HG03469 (cell line): Measurements from ENCODE around the gene DPP7.

ENCODE experiments used
- ATAC-seq: cut with Tn5 transposase; IDR thresholded peaks from one replicate; pipeline ENCODE4 v1.9.1; 2021; ENCODE audit warnings: mild to moderate bottlenecking, moderate library complexity, moderate number of reproducible peaks; ENCODE audit not compliant: unreplicated experiment

Gene DPP7

DNA sequence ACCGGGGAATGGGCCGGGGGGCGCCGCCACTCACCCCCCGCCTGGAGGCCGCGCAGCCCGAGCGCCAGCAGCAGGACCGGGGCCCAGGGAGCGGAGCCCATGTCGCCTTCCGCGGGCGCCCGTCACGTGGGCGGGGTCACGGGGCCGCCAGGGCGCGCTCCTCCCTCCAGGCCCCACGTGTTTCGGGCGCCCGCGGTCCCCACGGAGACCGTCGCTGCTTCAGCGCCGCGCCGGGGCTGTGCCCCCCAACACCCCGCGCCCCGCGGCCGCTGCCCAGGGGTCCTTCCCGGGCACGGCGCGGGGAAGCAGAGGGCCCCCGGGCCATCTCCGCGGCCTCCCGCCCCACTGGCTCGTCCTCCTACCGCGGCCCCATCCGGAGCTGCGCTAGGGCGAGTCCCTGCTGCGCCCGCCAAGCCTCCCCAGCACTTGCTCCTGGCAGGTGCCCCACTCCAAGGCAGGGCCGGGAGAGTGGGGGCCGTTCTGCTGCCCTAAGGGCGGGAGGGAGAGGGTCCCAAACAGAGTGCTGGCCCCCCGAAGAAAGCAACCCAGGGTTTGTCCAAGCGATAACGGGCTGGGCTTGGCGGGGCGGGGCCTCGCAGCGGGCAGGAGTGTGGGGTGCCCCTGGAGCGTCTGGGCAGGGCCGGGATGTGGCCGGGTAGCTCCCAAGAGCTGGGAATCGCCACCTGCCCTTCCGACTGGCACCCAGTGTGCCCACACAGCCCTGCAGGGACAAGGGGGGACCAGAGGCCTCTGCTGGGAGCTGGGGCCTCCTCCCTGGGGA lies at the start of gene DPP7:
Gene DPP7 (minus strand): TSS at position 121 of the 781 bp plus-strand sequence. CDS start 20 bp downstream, at position 101.
- ATAC-seq: peak; percentile 49

DNA sequence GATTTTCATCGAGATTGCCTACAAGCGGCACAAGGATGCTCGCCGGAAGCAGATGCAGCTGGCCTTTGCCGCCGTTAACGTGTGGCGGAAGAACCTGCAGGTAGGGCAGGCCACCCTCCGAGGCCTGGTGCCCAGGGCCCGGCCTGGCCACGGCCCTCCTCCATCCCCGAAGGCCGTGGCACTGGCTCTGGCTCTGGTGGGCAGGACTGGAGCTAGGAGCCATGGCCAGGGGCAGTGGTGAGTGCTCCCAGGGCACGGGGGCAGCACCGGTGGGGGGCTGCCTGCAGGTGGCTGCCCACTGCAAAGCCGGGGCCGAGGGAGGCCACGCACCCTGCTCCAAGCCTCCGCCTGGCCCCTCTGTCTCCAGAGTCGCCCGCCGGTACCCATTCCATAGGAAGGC lies 49.3 kb upstream of the DPP7 start:
- ATAC-seq: no peak

DNA sequence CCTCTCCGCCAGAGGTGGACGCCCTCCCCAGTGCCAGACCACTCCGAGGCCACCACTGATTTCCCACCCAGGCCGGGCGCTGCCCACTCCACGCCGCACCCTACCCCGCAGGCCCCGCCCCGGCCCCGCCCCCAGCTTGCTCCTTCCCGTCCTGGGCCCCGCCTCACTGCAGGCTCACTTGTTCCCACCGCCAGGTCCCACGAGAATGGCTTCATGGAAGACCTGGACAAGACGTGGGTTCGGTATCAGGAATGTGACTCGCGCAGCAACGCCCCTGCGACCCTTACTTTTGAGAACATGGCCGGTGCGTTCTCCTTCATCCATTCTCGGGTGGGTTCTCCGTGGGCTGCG lies 48.8 kb upstream of the DPP7 start:
- no peak for ATAC-seq

DNA sequence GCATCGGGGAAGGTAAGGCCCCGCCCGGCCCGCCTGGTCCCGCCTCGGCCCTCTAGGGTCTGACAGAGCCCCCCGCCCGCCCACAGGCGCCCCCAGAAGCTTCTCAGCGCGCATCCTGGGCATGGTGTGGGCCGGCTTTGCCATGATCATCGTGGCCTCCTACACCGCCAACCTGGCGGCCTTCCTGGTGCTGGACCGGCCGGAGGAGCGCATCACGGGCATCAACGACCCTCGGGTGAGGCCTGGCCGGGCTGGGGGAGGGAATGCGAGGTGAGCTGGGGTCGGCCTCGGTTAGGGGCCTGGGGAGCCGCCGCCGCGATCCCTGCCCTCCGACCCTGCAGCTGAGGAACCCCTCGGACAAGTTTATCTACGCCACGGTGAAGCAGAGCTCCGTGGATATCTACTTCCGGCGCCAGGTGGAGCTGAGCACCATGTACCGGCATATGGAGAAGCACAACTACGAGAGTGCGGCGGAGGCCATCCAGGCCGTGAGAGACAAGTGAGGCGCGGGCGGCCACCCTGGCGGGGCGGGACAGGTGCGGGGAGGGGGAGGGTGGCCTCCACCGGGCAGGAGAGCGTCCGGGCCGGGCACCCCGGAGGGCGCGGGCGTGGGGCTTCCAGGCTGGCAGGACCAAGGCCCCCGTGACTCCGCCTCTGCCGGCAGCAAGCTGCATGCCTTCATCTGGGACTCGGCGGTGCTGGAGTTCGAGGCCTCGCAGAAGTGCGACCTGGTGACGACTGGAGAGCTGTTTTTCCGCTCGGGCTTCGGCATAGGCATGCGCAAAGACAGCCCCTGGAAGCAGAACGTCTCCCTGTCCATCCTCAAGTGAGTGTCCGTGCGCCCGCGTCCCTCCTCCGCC lies 48.2 kb upstream of the DPP7 start:
- no peak for ATAC-seq

DNA sequence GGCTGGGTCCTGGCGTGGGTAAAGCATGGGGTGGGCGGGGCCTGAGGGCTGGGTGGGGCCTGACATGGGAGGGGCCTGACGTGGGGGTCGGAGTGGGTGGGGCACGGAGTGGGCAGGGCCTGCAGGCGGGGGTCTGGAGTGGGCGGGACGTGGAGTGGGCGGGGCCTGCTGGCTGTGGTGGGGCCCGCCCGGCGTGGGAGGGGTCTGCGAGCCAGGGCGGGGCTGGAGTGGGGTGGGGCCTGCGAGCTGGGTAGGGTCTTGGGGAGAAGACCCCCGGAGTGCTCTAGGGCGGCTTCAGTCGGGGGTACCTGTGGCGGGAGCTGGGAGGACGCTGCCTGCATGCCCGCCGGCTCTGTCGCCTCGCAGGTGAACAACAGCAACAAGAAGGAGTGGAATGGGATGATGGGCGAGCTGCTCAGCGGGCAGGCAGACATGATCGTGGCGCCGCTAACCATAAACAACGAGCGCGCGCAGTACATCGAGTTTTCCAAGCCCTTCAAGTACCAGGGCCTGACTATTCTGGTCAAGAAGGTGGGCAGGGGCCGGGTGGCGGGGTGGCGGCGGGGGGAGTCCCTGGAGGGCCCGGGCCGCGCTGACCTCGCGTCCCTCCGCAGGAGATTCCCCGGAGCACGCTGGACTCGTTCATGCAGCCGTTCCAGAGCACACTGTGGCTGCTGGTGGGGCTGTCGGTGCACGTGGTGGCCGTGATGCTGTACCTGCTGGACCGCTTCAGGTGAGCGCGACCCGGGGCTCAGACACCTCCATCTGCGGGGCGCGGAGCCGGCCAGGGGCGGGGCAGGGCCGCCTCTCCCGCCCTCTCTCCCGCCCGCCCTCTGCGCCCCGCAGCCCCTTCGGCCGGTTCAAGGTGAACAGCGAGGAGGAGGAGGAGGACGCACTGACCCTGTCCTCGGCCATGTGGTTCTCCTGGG lies 47.3 kb upstream of the DPP7 start:
- no peak for ATAC-seq

DNA sequence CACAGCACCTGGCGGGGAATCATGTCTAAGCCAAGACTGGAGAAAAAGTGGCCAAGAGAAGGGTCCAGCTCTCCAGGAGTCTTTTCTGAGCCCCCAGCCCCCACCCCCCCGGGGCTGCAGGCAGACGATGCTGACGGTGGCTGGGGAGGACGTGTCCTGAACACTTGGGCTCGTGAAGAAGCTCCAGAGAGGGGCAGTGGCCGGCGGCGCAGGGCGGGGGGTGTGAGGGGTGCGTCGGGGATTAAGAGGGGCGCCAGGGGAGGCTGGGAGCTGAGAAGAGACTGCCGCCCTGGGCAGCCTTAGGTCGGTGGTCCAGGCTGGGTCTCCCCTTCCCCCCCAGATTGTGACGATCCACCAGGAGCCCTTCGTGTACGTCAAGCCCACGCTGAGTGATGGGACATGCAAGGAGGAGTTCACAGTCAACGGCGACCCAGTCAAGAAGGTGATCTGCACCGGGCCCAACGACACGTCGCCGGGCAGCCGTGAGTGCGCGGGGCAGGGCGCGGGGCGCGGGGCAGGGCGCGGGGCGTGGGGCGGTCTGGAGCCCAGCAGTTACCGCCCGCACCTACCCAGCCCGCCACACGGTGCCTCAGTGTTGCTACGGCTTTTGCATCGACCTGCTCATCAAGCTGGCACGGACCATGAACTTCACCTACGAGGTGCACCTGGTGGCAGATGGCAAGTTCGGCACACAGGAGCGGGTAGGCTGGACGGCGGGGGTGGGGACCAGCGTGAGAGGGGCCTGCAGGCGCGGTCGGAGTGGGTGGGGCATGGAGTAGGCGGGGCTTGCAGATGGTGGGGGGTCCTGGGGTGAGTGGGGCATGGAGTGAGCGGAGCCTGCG lies 46.4 kb upstream of the DPP7 start:
- no peak for ATAC-seq

DNA sequence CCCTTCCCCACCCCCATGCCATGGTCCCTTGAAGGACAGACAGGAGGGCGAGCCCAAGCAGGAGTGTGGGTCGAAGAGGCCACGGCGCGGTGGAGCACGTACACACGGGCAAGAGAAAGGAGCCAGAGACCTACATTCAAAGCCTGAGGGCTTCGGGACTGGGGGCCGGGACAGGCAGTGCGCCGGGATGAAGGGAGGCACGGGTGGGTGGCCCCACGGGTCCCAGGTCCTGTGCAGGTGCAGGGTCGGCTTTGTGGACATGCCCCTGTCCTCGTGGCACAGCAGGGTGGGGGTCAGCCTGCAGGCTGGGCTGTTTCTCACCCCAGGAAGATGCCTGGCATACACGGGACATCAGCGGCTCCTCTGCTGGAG lies 45.5 kb upstream of the DPP7 start:
- no peak for ATAC-seq

DNA sequence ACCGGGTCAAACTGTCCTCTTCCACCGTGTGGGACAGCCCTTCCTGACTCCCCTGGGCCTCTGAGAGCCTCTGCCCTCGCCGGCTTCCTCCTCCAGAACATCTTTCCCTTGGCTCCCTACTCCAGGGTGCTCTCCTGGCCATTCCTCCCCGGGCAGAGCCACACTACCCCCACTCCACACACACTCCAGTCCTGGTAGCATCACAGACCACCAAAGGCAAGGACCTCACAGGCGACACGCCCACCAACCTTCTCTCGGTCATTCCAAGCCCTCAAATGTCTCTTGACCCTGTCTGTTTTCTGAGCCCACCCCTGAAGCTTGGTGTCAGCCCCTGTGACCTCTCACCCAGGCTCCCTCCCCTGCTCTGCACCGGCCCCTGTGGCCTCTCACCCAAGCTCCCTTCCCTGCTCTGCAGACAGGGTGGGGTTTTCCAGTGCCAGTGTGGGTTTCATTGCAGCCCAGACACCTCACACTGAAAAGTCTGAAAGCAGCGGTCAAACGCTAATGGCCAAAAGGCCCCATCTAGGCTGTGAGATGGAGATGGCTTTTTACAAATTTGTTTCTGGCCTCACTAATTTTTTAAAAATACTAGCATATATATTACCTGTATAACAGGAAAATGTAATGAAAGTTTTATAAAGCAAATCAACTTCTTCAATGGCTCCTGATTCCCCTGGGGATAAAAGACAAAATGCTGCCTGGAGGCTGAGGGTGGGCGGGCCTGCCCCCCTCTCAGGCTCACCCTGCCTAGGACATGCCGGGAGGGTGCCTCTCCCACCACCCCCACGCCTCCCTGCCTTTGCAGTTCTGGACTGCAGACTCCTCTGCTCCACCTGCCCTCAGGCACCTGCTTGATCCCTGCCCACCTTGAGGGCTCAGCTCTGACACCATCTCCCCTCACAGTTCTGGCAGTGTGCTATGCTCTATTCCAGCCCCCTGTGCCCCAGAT lies 44.8 kb upstream of the DPP7 start:
- no peak for ATAC-seq

DNA sequence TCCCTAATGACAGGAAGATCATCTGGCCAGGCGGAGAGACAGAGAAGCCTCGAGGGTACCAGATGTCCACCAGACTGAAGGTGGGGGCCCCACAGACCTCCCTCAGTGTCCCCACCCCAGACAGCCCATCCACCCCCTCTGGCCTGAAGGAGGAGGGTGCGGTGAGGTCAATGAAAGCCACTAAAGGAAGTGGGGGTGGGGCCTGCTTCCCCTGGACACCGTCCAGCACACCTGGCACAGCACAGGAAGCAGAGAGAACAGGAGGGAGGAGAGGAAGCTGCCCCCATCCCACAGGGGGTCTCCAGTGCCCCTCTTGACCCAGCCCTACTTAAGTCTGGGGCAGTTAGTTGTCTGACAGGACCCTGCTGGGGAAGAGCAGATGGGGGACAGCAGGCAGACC lies 44.1 kb upstream of the DPP7 start:
- ATAC-seq: no peak

DNA sequence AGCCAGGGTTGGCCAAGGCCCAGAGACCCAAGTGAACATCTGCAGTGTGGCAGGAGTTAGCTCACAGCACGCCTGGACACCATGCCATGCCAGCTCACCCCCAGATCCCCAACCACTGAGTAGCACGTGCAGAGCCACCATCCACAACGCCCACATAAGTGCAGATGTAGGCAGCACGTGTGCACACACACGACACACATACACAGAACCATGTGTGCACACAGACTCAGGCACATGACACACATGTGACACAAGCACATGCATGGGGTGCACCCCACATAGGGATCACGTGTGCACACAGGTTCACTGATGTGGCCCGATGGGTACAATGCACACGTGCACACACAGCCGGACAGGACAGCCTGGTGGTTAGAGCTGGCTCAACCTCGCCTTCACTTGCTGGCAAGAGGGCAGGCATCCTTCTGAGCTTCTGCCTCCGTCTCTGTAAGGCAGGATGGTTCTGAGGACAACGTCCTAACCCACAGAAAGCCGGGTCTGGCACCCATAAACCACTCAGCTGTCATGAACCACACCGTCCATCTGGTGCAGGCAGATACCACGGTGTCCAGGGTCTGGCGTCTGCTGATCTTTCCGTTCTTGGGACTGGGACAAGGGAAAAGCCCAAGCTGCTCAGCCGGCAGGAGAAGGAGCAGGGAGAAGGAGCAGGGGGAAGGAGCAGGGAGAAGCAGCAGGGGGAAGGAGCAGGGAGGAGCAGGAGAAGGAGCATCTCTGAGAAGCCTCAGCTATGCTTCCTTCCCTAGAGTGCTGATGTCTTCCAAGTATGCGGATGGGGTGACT lies 43.3 kb upstream of the DPP7 start:
- no peak for ATAC-seq

DNA sequence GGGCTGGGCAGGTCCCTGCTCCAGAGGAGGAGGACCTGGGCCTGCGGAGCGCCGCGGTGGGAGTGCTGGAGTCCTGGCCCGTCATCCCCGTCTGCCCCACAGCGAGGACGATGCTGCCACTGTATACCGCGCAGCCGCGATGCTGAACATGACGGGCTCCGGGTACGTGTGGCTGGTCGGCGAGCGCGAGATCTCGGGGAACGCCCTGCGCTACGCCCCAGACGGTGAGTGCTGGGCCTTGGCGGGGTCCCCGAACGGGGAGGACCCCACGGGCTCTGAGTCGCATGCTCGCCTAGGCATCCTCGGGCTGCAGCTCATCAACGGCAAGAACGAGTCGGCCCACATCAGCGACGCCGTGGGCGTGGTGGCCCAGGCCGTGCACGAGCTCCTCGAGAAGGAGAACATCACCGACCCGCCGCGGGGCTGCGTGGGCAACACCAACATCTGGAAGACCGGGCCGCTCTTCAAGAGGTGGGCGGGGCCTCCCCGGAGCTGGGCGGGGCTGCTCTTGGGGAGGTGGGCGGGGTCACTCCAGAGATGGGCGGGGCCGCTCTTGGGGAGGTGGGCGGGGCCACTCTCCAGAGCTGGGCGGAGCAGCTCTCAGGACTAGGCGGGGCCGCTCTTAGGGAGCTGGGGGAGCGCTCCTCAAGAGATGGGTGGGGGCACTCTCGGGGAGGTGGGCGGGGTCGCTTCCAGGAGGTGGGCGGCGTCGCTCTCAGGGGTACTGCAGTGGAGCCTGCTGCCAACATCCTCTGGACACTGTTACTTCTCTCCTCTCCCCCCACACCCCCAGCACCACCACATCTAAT lies 42.2 kb upstream of the DPP7 start:
- ATAC-seq: no peak

DNA sequence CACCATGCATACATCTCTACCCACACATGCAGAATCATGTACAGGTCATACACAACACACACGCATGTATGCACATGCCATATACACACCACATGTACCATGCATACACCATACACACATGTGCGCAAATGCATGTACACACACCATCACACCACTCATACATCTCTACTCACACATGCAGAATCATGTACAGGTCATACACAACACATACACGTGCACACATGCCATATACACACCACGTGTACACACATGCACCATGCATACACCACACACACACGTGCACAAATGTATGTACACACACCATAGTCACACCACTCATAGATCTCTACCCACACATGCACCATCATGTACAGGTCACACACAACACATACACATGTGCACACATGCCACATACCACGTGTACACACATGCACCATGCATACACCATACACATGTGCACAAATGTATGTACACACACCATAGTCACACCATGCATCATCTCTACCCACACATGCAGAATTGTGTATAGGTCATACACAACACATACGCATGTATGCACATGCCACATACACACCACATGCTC lies 38.4 kb upstream of the DPP7 start:
- ATAC-seq: no peak

DNA sequence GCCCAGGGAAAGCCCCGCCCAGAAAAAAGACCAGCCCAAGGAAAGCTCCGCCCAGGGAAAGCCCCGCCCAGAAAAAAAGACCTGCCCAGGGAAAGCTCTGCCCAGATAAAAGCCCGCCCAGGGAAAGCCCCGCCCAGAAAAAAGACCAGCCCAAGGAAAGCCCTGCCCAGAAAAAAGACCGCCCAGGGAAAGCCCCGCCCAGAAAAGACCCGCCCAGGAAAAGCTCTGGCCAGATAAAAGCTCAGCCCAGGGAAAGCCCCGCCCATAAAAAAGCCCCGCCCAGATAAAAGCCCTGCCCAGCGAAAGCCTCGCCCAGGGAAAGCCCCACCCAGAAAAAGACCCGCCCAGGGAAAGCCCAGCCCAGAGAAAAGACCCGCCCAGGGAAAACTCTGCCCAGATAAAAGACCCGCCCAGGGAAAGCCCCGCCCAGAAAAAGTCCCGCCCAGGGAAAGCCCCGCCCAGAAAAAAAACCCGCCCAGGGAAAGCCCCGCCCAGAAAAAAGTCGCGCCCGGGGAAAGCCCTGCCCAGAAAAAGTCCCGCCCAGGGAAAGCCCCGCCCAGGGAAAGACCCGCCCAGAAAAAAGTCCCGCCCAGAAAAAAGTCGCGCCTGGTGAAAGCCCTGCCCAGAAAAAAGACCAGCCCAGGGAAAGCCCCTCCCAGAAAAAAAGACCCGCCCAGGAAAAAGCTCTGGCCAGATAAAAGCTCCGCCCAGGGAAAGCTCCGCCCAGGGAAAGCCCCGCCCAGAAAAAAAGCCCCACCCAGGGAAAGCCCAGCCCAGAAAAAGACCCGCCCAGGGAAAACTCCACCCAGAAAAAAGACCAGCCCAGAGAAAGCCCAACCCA lies 36.3 kb upstream of the DPP7 start:
- ATAC-seq: no peak

DNA sequence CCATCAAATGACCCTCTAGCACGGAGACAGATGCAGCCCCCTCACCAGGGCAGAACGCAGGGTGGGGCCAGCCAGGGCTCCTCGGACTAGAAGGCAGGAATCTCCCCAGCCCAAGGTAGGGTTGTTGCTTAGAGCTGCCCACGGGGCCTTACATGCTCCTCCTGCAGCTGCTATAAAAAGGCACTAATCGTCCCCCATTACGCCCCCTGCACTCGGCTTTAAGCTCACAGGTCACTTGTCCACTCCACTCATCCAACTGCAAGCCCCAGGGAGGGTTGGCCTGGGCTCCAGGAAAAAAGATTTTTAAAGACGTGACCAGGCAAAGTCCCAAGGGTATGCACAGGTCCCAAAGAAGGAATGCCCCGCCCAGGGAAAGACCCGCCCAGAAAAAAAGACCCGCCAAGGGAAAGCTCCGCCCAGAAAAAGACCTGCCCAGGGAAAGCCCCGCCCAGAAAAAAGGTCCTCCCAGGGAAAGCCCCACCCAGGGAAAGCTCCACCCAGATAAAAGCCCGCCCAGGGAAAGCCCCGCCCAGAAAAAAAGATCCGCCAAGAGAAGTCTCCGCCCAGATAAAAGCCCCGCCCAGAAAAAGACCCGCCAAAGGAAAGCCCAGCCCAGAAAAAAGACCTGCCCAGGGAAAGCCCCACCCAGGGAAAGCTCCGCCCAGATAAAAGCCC lies 35.5 kb upstream of the DPP7 start:
- ATAC-seq: no peak

DNA sequence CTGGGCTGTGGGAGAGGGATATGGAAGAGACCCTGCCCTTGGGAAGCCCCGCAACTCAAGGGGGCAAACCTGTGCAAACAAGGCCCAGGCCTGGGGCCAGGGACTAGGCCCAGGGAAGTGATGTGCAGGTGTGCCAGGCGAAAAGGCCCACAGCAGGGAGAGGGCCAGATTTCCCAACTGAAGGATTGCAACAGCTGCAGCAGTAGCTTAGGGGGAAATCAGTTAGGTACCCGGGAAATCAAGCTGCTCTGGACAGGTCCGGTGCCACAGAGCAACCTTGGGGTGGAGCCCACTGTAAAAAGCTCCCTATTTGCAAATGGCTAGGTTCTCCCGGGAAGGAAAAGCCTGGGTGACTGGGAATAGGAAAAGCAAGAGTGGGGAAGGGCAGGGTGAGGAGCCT lies 34.8 kb upstream of the DPP7 start:
- no peak for ATAC-seq

DNA sequence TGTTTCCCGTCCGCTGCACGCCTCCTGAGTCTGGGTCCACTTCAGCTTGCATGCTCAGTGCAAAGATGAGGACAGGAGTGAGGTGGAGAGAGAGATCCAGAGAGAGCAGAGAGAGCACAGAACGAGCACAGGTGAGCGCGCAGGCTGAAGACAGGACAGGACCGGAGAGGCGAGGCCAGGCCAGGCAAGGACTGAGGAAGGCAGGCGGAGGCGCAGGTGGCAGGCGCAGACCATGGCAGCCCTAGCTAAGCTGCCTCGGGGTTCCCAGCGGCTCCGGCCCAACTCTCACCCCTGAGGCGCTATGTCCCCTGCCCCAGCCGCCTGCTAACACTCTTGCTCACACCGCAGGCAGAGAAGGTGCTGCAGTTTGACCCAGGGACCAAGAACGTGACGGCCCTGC lies 34.1 kb upstream of the DPP7 start:
- ATAC-seq: no peak
